Large intestine (tissue), 12 donors: ENCODE data around the gene TYW3. TPM values are rescaled to one million over a fixed set of nuclear protein-coding genes. Genes with fewer than 3 reads are reported as not detected.

Experiments used
- DNase-seq, 2 donors: peaks; one replicate each; pipeline versions ENCODE4 v3.0.0 to v3.0.0-alpha.2; 2013
- H3K27ac ChIP-seq: one replicate; pipeline ENCODE4 v1.5.1; 2013; ENCODE audit warnings: low read length
- H3K27me3 ChIP-seq: 2 replicates; pipeline ENCODE4 v1.6.1; 2013; ENCODE audit warnings: low read length; ENCODE audit not compliant: control insufficient read depth, insufficient read depth
- H3K36me3 ChIP-seq: 2 replicates; pipeline ENCODE4 v1.6.1; 2013; ENCODE audit warnings: low read length; ENCODE audit not compliant: control insufficient read depth, insufficient read depth
- H3K4me1 ChIP-seq: one replicate; pipeline ENCODE4 v1.6.1; 2013; ENCODE audit warnings: low read length; ENCODE audit not compliant: control insufficient read depth, insufficient read depth
- H3K4me3 ChIP-seq: one replicate; pipeline ENCODE4 v1.5.1; 2013; ENCODE audit warnings: low read length
- H3K9me3 ChIP-seq: one replicate; pipeline ENCODE4 v1.6.1; 2013; ENCODE audit warnings: mild to moderate bottlenecking, low read depth, low read length, moderate library complexity; ENCODE audit not compliant: control insufficient read depth
- WGBS: methylation state at CpG from one replicate; pipeline ENCODE4 v1.1.5; 2013; ENCODE audit warnings: low lambda C conversion rate; ENCODE audit not compliant: insufficient coverage; 5-methylcytosine and 5-hydroxymethylcytosine counted together
- long read RNA-seq, 11 donors: transcript quantifications; one replicate each; lab custom pipeline, GENCODE V29; 2026
- polyA plus RNA-seq: library from polyadenylated mRNA; unstranded; fragments of 120-200 nt; gene quantifications from one replicate; pipeline ENCODE4 v1.2.1, GENCODE V29; 2013

Gene TYW3
- 20.0 TPM for polyA plus RNA-seq
- long read RNA-seq, donor 1, partial matches to known transcripts = 0 of 2 reads
- long read RNA-seq, donor 1, other reads (novel, unspliced or antisense) = 0 of 2 reads
- long read RNA-seq, donor 2, transcript TYW3-201 (6 exons, 3,430 nt) = major isoform, 8 of 9 reads
- long read RNA-seq, donor 2, partial matches to known transcripts = 0 of 9 reads
- long read RNA-seq, donor 2, other reads (novel, unspliced or antisense) = 0 of 9 reads
- long read RNA-seq, donor 3 = 0 reads
- long read RNA-seq, donor 4 = 0 reads
- long read RNA-seq, donor 5, partial matches to known transcripts = 0 of 1 reads
- long read RNA-seq, donor 5, other reads (novel, unspliced or antisense) = 0 of 1 reads
- long read RNA-seq, donor 6, transcript TYW3-201 (6 exons, 3,430 nt) = major isoform, 11 of 11 reads
- long read RNA-seq, donor 6, partial matches to known transcripts = 0 of 11 reads
- long read RNA-seq, donor 6, other reads (novel, unspliced or antisense) = 0 of 11 reads
- long read RNA-seq, donor 7, transcript TYW3-201 (6 exons, 3,430 nt) = major isoform, 5 of 5 reads
- long read RNA-seq, donor 7, partial matches to known transcripts = 0 of 5 reads
- long read RNA-seq, donor 7, other reads (novel, unspliced or antisense) = 0 of 5 reads
- long read RNA-seq, donor 8, transcript TYW3-201 (6 exons, 3,430 nt) = major isoform, 8 of 9 reads
- long read RNA-seq, donor 8, partial matches to known transcripts = 0 of 9 reads
- long read RNA-seq, donor 8, other reads (novel, unspliced or antisense) = 0 of 9 reads
- long read RNA-seq, donor 9, transcript TYW3-201 (6 exons, 3,430 nt) = major isoform, 6 of 6 reads
- long read RNA-seq, donor 9, partial matches to known transcripts = 0 of 6 reads
- long read RNA-seq, donor 9, other reads (novel, unspliced or antisense) = 0 of 6 reads
- long read RNA-seq, donor 10, transcript TYW3-201 (6 exons, 3,430 nt) = major isoform, 8 of 8 reads
- long read RNA-seq, donor 10, partial matches to known transcripts = 0 of 8 reads
- long read RNA-seq, donor 10, other reads (novel, unspliced or antisense) = 0 of 8 reads
- long read RNA-seq, donor 11, partial matches to known transcripts = 0 of 3 reads
- long read RNA-seq, donor 11, other reads (novel, unspliced or antisense) = 0 of 3 reads

- DNase-seq = peak; percentile 73 to 93
- no peaks in the 10 kb centered on the region for H3K9me3 ChIP-seq
- no CpG with 5 or more reads among the region's 30 CpGs for WGBS
- H3K27ac ChIP-seq = peak within 1 kb of the TSS; percentile 81
- H3K4me1 ChIP-seq = no peaks in the 10 kb centered on the region
- H3K36me3 ChIP-seq = peaks cover 18% of the 10 kb centered on the region
- peak within 1 kb of the TSS; percentile 74 for H3K4me3 ChIP-seq
- no peaks in the 10 kb centered on the region for H3K27me3 ChIP-seq
Measured at GRCh38 chr1:74732960-74733603, at the start of gene TYW3, which contains the start of gene CRYZ. Gene TYW3 (plus strand): TSS chr1:74733152. CDS start chr1:74733245, 93 bp downstream. Gene CRYZ (minus strand): TSS chr1:74733050. CDS start chr1:74724821, 8,229 bp downstream.

- H3K27me3 ChIP-seq = peaks cover 2% of the 10 kb centered on the region
- H3K4me1 ChIP-seq = no peaks in the 10 kb centered on the region
- no peak overlapping the region for H3K4me3 ChIP-seq
- no peak overlapping the region for H3K27ac ChIP-seq
- H3K36me3 ChIP-seq = no peaks in the 10 kb centered on the region
- DNase-seq = no peak
- H3K9me3 ChIP-seq = no peaks in the 10 kb centered on the region
Measured at GRCh38 chr1:74683656-74684055, 49.3 kb upstream of the TYW3 start.

GRCh38 chr1:74684301-74684700 lies 48.7 kb upstream of the TYW3 start:
- no peaks in the 10 kb centered on the region for H3K9me3 ChIP-seq
- H3K27ac ChIP-seq = no peak overlapping the region
- no peaks in the 10 kb centered on the region for H3K36me3 ChIP-seq

GRCh38 chr1:74686928-74687327 lies 46.0 kb upstream of the TYW3 start:
- DNase-seq = no peak
- Histone ChIP-seq H3K36me3 (no peaks in the 10 kb centered on the region), H3K27me3 (peaks cover 2% of the 10 kb centered on the region)

More at GRCh38 chr1:74684301-74684700, 48.7 kb upstream of the TYW3 start:
- no peak for DNase-seq
- Histone ChIP-seq H3K27me3 (peaks cover 2% of the 10 kb centered on the region), H3K4me3 (no peak overlapping the region), H3K4me1 (no peaks in the 10 kb centered on the region)
- WGBS = no CpG with 5 or more reads among the region's 2 CpGs

GRCh38 chr1:74689621-74690363 lies 43.2 kb upstream of the TYW3 start:
- Histone ChIP-seq H3K27ac (no peak overlapping the region), H3K4me3 (no peak overlapping the region), H3K27me3 (no peaks in the 10 kb centered on the region), H3K9me3 (no peaks in the 10 kb centered on the region), H3K36me3 (no peaks in the 10 kb centered on the region), H3K4me1 (no peaks in the 10 kb centered on the region)
- peak; percentile 15 to 27 for DNase-seq
- 36% methylated on average over 2 of the region's 5 CpGs for WGBS

More at GRCh38 chr1:74686928-74687327, 46.0 kb upstream of the TYW3 start:
- no peaks in the 10 kb centered on the region for H3K4me1 ChIP-seq
- H3K9me3 ChIP-seq = no peaks in the 10 kb centered on the region
- H3K4me3 ChIP-seq = no peak overlapping the region
- WGBS = no CpG with 5 or more reads among the region's 4 CpGs
- no peak overlapping the region for H3K27ac ChIP-seq

- no peaks in the 10 kb centered on the region for H3K27me3 ChIP-seq
- no peak overlapping the region for H3K4me3 ChIP-seq
- 67% methylated on average over 1 of the region's 2 CpGs for WGBS
- DNase-seq = no peak
- H3K9me3 ChIP-seq = no peaks in the 10 kb centered on the region
- H3K27ac ChIP-seq = no peak overlapping the region
- no peaks in the 10 kb centered on the region for H3K4me1 ChIP-seq
- no peaks in the 10 kb centered on the region for H3K36me3 ChIP-seq
Measured at GRCh38 chr1:74690364-74690696, 42.6 kb upstream of the TYW3 start.

GRCh38 chr1:74690909-74691308 lies 42.0 kb upstream of the TYW3 start:
- WGBS = no CpG with 5 or more reads among the region's 4 CpGs
- Histone ChIP-seq H3K27ac (no peak overlapping the region), H3K4me3 (no peak overlapping the region), H3K4me1 (no peaks in the 10 kb centered on the region), H3K36me3 (no peaks in the 10 kb centered on the region), H3K9me3 (no peaks in the 10 kb centered on the region), H3K27me3 (no peaks in the 10 kb centered on the region)
- DNase-seq = no peak

- H3K27me3 ChIP-seq = no peaks in the 10 kb centered on the region
- no peaks in the 10 kb centered on the region for H3K9me3 ChIP-seq
- H3K4me1 ChIP-seq = no peaks in the 10 kb centered on the region
- H3K4me3 ChIP-seq = no peak overlapping the region
- DNase-seq = no peak
- no peak overlapping the region for H3K27ac ChIP-seq
- no CpG with 5 or more reads among the region's 2 CpGs for WGBS
- no peaks in the 10 kb centered on the region for H3K36me3 ChIP-seq
Measured at GRCh38 chr1:74693473-74693872, 39.5 kb upstream of the TYW3 start.

- Histone ChIP-seq H3K4me1 (no peaks in the 10 kb centered on the region), H3K27me3 (no peaks in the 10 kb centered on the region), H3K9me3 (no peaks in the 10 kb centered on the region), H3K4me3 (no peak overlapping the region), H3K27ac (no peak overlapping the region), H3K36me3 (no peaks in the 10 kb centered on the region)
- no peak for DNase-seq
- 80% methylated on average over 1 of the region's 2 CpGs for WGBS
Measured at GRCh38 chr1:74697832-74698231, 35.1 kb upstream of the TYW3 start.
